Inferior parietal cortex (tissue), 1 donor: ENCODE data around the gene ATP5PB.

Experiments
- DNase-seq: peaks from one replicate; pipeline ENCODE4 v3.0.0-alpha.2; 2016; ENCODE audit errors: extremely low spot score

The ATP5PB gene

GRCh38 chr1:111446967-111447892 lies 2.0 kb upstream of the ATP5PB start:
- DNase-seq, result no peak

- no peak for DNase-seq
These were observed 764 bp upstream of the ATP5PB start for GRCh38 chr1:111448482-111448917.

GRCh38 chr1:111449703-111450017 lies 396 bp downstream of the ATP5PB start:
- DNase-seq, result no peak

- no peak for DNase-seq
These were observed 921 bp downstream of the ATP5PB start for GRCh38 chr1:111450185-111450584.

- no peak for DNase-seq
These were observed 3.3 kb downstream of the ATP5PB start for GRCh38 chr1:111452581-111452980.

- no peak for DNase-seq
These were observed 4.4 kb downstream of the ATP5PB start for GRCh38 chr1:111453706-111454105.

- no peak for DNase-seq
These were observed 5.8 kb downstream of the ATP5PB start for GRCh38 chr1:111454859-111455641.

GRCh38 chr1:111455642-111456031 lies 6.4 kb downstream of the ATP5PB start:
- DNase-seq, result no peak

GRCh38 chr1:111461765-111462164 lies 12.5 kb downstream of the ATP5PB start:
- no peak for DNase-seq

GRCh38 chr1:111462370-111463028 lies 13.2 kb downstream of the ATP5PB start:
- no peak for DNase-seq

- DNase-seq, result no peak
These were observed 13.9 kb downstream of the ATP5PB start for GRCh38 chr1:111463029-111463683.

- no peak for DNase-seq
These were observed 16.5 kb downstream of the ATP5PB start for GRCh38 chr1:111465754-111466153.

GRCh38 chr1:111466480-111466879 lies 17.2 kb downstream of the ATP5PB start:
- DNase-seq, result no peak

GRCh38 chr1:111467865-111468716 lies 18.8 kb downstream of the ATP5PB start:
- DNase-seq, result no peak

GRCh38 chr1:111468717-111469100 lies 19.4 kb downstream of the ATP5PB start:
- DNase-seq, result no peak

GRCh38 chr1:111469539-111469938 lies 20.3 kb downstream of the ATP5PB start:
- no peak for DNase-seq

GRCh38 chr1:111470596-111470995 lies 21.3 kb downstream of the ATP5PB start:
- no peak for DNase-seq

- DNase-seq, result no peak
These were observed 21.7 kb downstream of the ATP5PB start for GRCh38 chr1:111471012-111471411.

GRCh38 chr1:111471538-111471937 lies 22.3 kb downstream of the ATP5PB start:
- DNase-seq, result no peak

- no peak for DNase-seq
These were observed 24.8 kb downstream of the ATP5PB start for GRCh38 chr1:111474106-111474505.

GRCh38 chr1:111474521-111474920 lies 25.3 kb downstream of the ATP5PB start:
- DNase-seq, result no peak
